Left lung (tissue), 10 donors: ENCODE results near the gene AADACL4. TPM values are rescaled to one million over a fixed set of nuclear protein-coding genes. Genes with fewer than 3 reads are reported as not detected.
A peak's percentile ranks its signal among the peaks of the same experiment; 100 is the strongest.

Experiments used
- ATAC-seq: fragments of 200-7000 bp; cut with Tn5 transposase; one replicate; pipeline ENCODE4 v1.9.1; 2020; ENCODE audit warnings: moderate library complexity
- DNase-seq, 4 donors: peaks; one replicate each; pipeline ENCODE4 v3.0.0-alpha.2; 2013 to 2020
- H3K27ac ChIP-seq, 2 donors: fragments of 200-600 bp; sonication (generic) in 1 of 2; one replicate each; pipeline versions ENCODE4 v1.5.0 to v1.8.0; 2020 to 2021
- H3K27me3 ChIP-seq, 2 donors: fragments of 200-600 bp; sonication (generic) in 1 of 2; one replicate each; pipeline versions ENCODE4 v1.5.0 to v1.8.0; 2020 to 2021
- H3K36me3 ChIP-seq, 2 donors: fragments of 200-600 bp; sonication (generic) in 1 of 2; one replicate each; pipeline versions ENCODE4 v1.5.0 to v1.8.0; 2020 to 2021
- H3K4me1 ChIP-seq, 2 donors: fragments of 200-600 bp; one replicate each; pipeline ENCODE4 v1.8.0; 2021
- H3K4me3 ChIP-seq, 2 donors: fragments of 200-600 bp; sonication (generic) in 1 of 2; one replicate each; pipeline versions ENCODE4 v1.5.0 to v1.8.0; 2020 to 2021; ENCODE audit warnings: mild to moderate bottlenecking in 1 of 2
- H3K9me3 ChIP-seq, 2 donors: fragments of 200-600 bp; sonication (generic) in 1 of 2; one replicate each; pipeline versions ENCODE4 v1.5.0 to v1.8.0; 2020 to 2021
- CTCF ChIP-seq, 2 donors: fragments of 200-600 bp; sonication (generic) in 1 of 2; IDR thresholded peaks; one replicate each; pipeline versions ENCODE4 v1.5.0 to v1.8.0; 2021; ENCODE audit warnings: antibody characterized with exemption in 2 of 2
- intact Hi-C, 2 donors: fragments of 100-400 bp; cut with DNase I; formaldehyde crosslinking; loops; one replicate each; pipeline versions ENCODE4 v1.11.2 to v1.14.2; 2022
- polyA plus RNA-seq, 6 donors: library from polyadenylated mRNA; unstranded; fragments of 120-200 nt; gene quantifications; one replicate each; pipeline ENCODE4 v1.2.1, GENCODE V29; 2013; ENCODE audit not compliant: insufficient read length in 6 of 6
- total RNA-seq, 2 donors: library from RNA; stranded (reverse); fragmentation: NEBNext Ultra II Directional; extraction: Animal tissue kit (Norgen Biotek cat#: 25700); gene quantifications; one replicate each; pipeline ENCODE4 v1.2.1, GENCODE V29; 2021
- donor health status: DM: no; HTN: yes; CAD: no.
- donor health status: DM: no; HTN: no; CAD: no.

Gene AADACL4
- total and polyA plus RNA-seq, 8 donors = 0.10 to 0.11 TPM; not detected in 6

- DNase-seq (no peak), ATAC-seq (no peak)
- Histone ChIP-seq H3K9me3 (peaks cover 0 to 7% of the 10 kb centered on the region in 2 donors), H3K4me1 (peaks cover 12 to 28% of the 10 kb centered on the region in 2 donors), H3K36me3 (peaks cover 0 to 10% of the 10 kb centered on the region in 2 donors), H3K27me3 (no peaks in the 10 kb centered on the region), H3K27ac (no peak overlapping the region), H3K4me3 (no peak overlapping the region)
- intact Hi-C loops = no loop called here
- TF ChIP-seq CTCF (IDR thresholded peaks at IDR 0.05) = no peak
Observed at GRCh38 chr1:12610305-12610935, 33.5 kb upstream of the AADACL4 start.

- H3K36me3 ChIP-seq = peaks cover 0 to 10% of the 10 kb centered on the region in 2 donors
- peaks cover 0 to 7% of the 10 kb centered on the region in 2 donors for H3K9me3 ChIP-seq
- ATAC-seq (no peak), DNase-seq (no peak)
- no peak for TF ChIP-seq CTCF (IDR thresholded peaks at IDR 0.05)
- H3K27me3 ChIP-seq = peaks cover 0 to 5% of the 10 kb centered on the region in 2 donors
- H3K27ac ChIP-seq = no peak overlapping the region
- intact Hi-C loops = no loop called here
- no peak overlapping the region for H3K4me3 ChIP-seq
- peaks cover 12 to 33% of the 10 kb centered on the region in 2 donors for H3K4me1 ChIP-seq
Observed at GRCh38 chr1:12610941-12611340, 32.9 kb upstream of the AADACL4 start.

GRCh38 chr1:12613180-12613579, 30.7 kb upstream of the AADACL4 start:
- peaks cover 0 to 27% of the 10 kb centered on the region in 2 donors for H3K27me3 ChIP-seq
- peaks cover 12 to 43% of the 10 kb centered on the region in 2 donors for H3K4me1 ChIP-seq
- no peak for ATAC-seq
- H3K27ac ChIP-seq = peak overlapping the region in 1 of 2 donors; percentile 8
- intact Hi-C loops = no loop called here
- peaks cover 0 to 10% of the 10 kb centered on the region in 2 donors for H3K36me3 ChIP-seq
- H3K4me3 ChIP-seq = no peak overlapping the region
- no peaks in the 10 kb centered on the region for H3K9me3 ChIP-seq
- no peak for TF ChIP-seq CTCF (IDR thresholded peaks at IDR 0.05)
- peak in 1 of 4 donors; percentile 1 for DNase-seq

GRCh38 chr1:12614402-12615158, 29.3 kb upstream of the AADACL4 start:
- ATAC-seq = no peak
- Histone ChIP-seq H3K27me3 (peaks cover 0 to 40% of the 10 kb centered on the region in 2 donors), H3K4me1 (peaks cover 16 to 57% of the 10 kb centered on the region in 2 donors), H3K9me3 (no peaks in the 10 kb centered on the region), H3K4me3 (peak overlapping the region; percentile 74 to 76), H3K27ac (peak overlapping the region; percentile 80 to 93), H3K36me3 (peaks cover 0 to 10% of the 10 kb centered on the region in 2 donors)
- intact Hi-C loops = no loop called here
- no peak for TF ChIP-seq CTCF (IDR thresholded peaks at IDR 0.05)
- no peak for DNase-seq
